HepG2 (cell line): Measurements from ENCODE around the gene FN1. TPM values are rescaled to one million over a fixed set of nuclear protein-coding genes. Genes with fewer than 3 reads are reported as not detected.

ENCODE experiments used
- AGO2 ChIP-seq: fragments of 200-400 bp; formaldehyde crosslinking; optimal IDR thresholded peaks from 2 replicates; pipeline ENCODE3; 2017; ENCODE audit warnings: mild to moderate bottlenecking, low read depth, low read length, moderate library complexity
- BORCS8-MEF2B ChIP-seq: sonication (generic); formaldehyde crosslinking; IDR thresholded peaks from 2 replicates; pipeline ENCODE4 v1.8.0; 2022; ENCODE audit warnings: mild to moderate bottlenecking, missing genetic modification reagents
- CEBPG ChIP-seq: IDR thresholded peaks from 2 replicates; pipeline ENCODE4 v1.6.1; 2016
- CHD4 ChIP-seq: fragments of 200-600 bp; sonication (generic); IDR thresholded peaks from 2 replicates; pipeline ENCODE4 v1.7.0; 2017; ENCODE audit warnings: mild to moderate bottlenecking, low read length, borderline replicate concordance
- CREB1 ChIP-seq, 2 experiments: fragments of 450-650 bp in 1 of 2; IDR thresholded peaks; 2 replicates each; pipeline ENCODE4 v1.6.1; 2016 to 2017; ENCODE audit warnings: control low read depth in 1 of 2, mild to moderate bottlenecking in 1 of 2, missing compliant biosample characterization in 1 of 2, missing genetic modification characterization in 1 of 2
- E2F1 ChIP-seq: sonication (generic); formaldehyde crosslinking; IDR thresholded peaks from 2 replicates; pipeline ENCODE4 v1.5.0; 2020; ENCODE audit warnings: missing genetic modification reagents
- HNRNPK ChIP-seq: fragments of 200-400 bp; formaldehyde crosslinking; IDR thresholded peaks from 2 replicates; pipeline ENCODE4 v1.6.1; 2018; ENCODE audit warnings: low read length, low read depth, moderate library complexity, mild to moderate bottlenecking; ENCODE audit not compliant: poor library complexity, severe bottlenecking
- HNRNPUL1 ChIP-seq: fragments of 200-400 bp; formaldehyde crosslinking; IDR thresholded peaks from 2 replicates; pipeline ENCODE4 v1.6.1; 2017; ENCODE audit warnings: low read depth, mild to moderate bottlenecking, low read length, moderate library complexity
- JUNB ChIP-seq: sonication (generic); formaldehyde crosslinking; IDR thresholded peaks from 2 replicates; pipeline ENCODE4 v1.8.0; 2022; ENCODE audit warnings: missing genetic modification reagents, mild to moderate bottlenecking, borderline replicate concordance
- POLR2AphosphoS5 ChIP-seq: IDR thresholded peaks from 2 replicates; pipeline ENCODE4 v1.6.1; 2012; ENCODE audit warnings: low read depth, low read length
- RBM22 ChIP-seq: fragments of 200-400 bp; formaldehyde crosslinking; optimal IDR thresholded peaks from 2 replicates; pipeline ENCODE3; 2017; ENCODE audit warnings: mild to moderate bottlenecking, low read length, moderate library complexity
- THAP8 ChIP-seq: sonication (generic); formaldehyde crosslinking; IDR thresholded peaks from 2 replicates; pipeline ENCODE4 v1.5.1; 2020; ENCODE audit warnings: missing genetic modification reagents, mild to moderate bottlenecking, borderline replicate concordance
- ZNF251 ChIP-seq: sonication (generic); formaldehyde crosslinking; IDR thresholded peaks from 2 replicates; pipeline ENCODE4 v1.9.0; 2021; ENCODE audit warnings: mild to moderate bottlenecking, missing genetic modification reagents
- ZNF282 ChIP-seq: fragments of 450-650 bp; IDR thresholded peaks from 2 replicates; pipeline ENCODE4 v1.6.1; 2018; ENCODE audit not compliant: partially characterized antibody
- ZNF691 ChIP-seq: sonication (generic); formaldehyde crosslinking; IDR thresholded peaks from 2 replicates; pipeline ENCODE4 v1.4.0; 2020; ENCODE audit warnings: missing genetic modification reagents, low read depth, mild to moderate bottlenecking, borderline replicate concordance
- ZNF878 ChIP-seq: sonication (generic); formaldehyde crosslinking; IDR thresholded peaks from 2 replicates; pipeline ENCODE4 v1.8.1; 2023; ENCODE audit warnings: mild to moderate bottlenecking, missing genetic modification reagents, moderate library complexity
- ZSCAN20 ChIP-seq: sonication (generic); formaldehyde crosslinking; IDR thresholded peaks from 2 replicates; pipeline ENCODE4 v1.4.0; 2020; ENCODE audit warnings: missing genetic modification reagents, mild to moderate bottlenecking, borderline replicate concordance
- ZSCAN30 ChIP-seq: sonication (generic); formaldehyde crosslinking; IDR thresholded peaks from 2 replicates; pipeline ENCODE4 v1.5.0; 2020; ENCODE audit warnings: mild to moderate bottlenecking, missing genetic modification reagents
- polyA plus RNA-seq, 8 experiments: library from polyadenylated mRNA; depleted of rRNA in 3 of 8; stranded (reverse) in 7 of 8; unstranded in 1 of 8; fragments of >200 nt; fragmentation: Illumina TruSeq in 4 of 8; extraction: Trizol in 4 of 8; gene quantifications; 2 replicates each; pipeline versions ENCODE4 v1.2.1 to v1.2.3, GENCODE V29; 2011 to 2016; ENCODE audit warnings: low read depth in 4 of 8, missing spikeins in 1 of 8, mixed read lengths in 1 of 8; ENCODE audit not compliant: insufficient read depth in 1 of 8
- total RNA-seq, 5 experiments: library from RNA; depleted of rRNA; stranded (reverse); fragments of >200 nt; fragmentation: Illumina TruSeq; extraction: Trizol; gene quantifications; 2 replicates each; pipeline ENCODE4 v1.2.3, GENCODE V29; 2016; ENCODE audit warnings: low read depth in 1 of 5
- TF ChIP-seq, protein P1 (sequence below): sonication (generic); formaldehyde crosslinking; IDR thresholded peaks from 2 replicates; pipeline ENCODE4 v1.8.1; 2023; ENCODE audit warnings: mild to moderate bottlenecking, moderate library complexity, missing genetic modification reagents
- TF ChIP-seq, protein P2 (sequence below): IDR thresholded peaks from 2 replicates; pipeline ENCODE4 v1.6.1; 2016; ENCODE audit warnings: low read depth, missing genetic modification reagents, missing compliant biosample characterization
- TF ChIP-seq, protein P3 (sequence below): sonication (generic); formaldehyde crosslinking; IDR thresholded peaks from 2 replicates; pipeline ENCODE4 v1.8.1; 2023; ENCODE audit warnings: missing genetic modification reagents, mild to moderate bottlenecking, borderline replicate concordance

The FN1 gene
- total and polyA plus RNA-seq, 2 of the 13 experiments (the other 11 are each of a cell fraction or from before 2014, with no cell fraction given), result 1,847 to 6,471 TPM

DNA sequence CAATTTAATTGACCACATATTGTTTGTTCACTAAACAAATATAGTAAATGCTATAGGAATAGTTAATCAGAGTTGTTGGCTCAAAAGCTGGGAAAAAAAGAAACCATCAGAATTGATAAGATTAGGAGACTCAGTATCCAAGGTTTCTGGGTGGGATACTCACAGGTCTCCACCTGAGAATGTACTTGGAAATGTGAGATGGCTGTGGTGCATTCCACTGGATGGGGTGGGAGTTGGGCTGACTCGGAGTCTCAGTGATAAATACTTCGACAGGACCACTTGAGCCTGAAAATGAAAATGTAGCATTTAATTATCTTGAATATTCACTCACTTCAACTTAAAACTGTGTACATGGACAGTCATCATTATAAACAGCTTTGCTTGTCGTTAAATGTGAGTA, 21.2 kb downstream of the FN1 start (continued):
- TF ChIP-seq CREB1 (IDR thresholded peaks at IDR 0.05) (no peak), CREB1 (CRISPR knock-in tag; IDR thresholded peaks at IDR 0.05) (0 out of 2 replicates have a peak, but pooled peaks have one; percentile 8), THAP8 (CRISPR knock-in tag) (no peak), ZSCAN30 (CRISPR knock-in tag) (no peak), POLR2AphosphoS5 (peak; percentile 47; the same call in 1 of the 2 replicates), BORCS8-MEF2B (CRISPR knock-in tag) (no peak), HNRNPUL1 (no peak), ZSCAN20 (no peak), ZNF878 (CRISPR knock-in tag) (peak; percentile 58; the same call in 1 of the 2 replicates), E2F1 (CRISPR knock-in tag) (no peak), CEBPG (no peak), JUNB (CRISPR knock-in tag) (no peak), ZNF282 (no peak), RBM22 (peak; percentile 99), ZNF691 (no peak), AGO2 (peak; percentile 33), CHD4 (no peak), ZNF251 (CRISPR knock-in tag) (no peak), HNRNPK (no peak)
- TF ChIP-seq, protein P1, sequence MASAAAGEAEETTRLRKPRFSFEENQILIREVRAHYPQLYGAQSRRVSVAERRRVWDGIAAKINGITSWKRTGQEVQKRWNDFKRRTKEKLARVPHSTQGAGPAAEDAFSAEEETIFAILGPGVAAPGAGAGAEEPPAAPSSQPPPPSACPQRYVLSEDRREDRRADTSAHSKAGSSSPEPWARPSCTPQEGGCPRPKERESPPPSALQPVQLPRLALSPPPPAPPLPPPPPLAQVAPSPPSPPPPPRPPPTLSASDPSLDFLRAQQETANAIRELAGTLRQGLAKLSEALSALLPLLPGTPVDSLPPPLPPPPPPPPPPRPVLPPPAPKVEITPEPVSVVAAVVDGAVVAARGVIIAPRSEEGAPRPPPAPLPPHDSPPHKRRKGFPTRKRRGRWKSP (CRISPR knock-in tag), result 0 out of 2 replicates have a peak, but pooled peaks have one; percentile 30
- TF ChIP-seq, protein P2, sequence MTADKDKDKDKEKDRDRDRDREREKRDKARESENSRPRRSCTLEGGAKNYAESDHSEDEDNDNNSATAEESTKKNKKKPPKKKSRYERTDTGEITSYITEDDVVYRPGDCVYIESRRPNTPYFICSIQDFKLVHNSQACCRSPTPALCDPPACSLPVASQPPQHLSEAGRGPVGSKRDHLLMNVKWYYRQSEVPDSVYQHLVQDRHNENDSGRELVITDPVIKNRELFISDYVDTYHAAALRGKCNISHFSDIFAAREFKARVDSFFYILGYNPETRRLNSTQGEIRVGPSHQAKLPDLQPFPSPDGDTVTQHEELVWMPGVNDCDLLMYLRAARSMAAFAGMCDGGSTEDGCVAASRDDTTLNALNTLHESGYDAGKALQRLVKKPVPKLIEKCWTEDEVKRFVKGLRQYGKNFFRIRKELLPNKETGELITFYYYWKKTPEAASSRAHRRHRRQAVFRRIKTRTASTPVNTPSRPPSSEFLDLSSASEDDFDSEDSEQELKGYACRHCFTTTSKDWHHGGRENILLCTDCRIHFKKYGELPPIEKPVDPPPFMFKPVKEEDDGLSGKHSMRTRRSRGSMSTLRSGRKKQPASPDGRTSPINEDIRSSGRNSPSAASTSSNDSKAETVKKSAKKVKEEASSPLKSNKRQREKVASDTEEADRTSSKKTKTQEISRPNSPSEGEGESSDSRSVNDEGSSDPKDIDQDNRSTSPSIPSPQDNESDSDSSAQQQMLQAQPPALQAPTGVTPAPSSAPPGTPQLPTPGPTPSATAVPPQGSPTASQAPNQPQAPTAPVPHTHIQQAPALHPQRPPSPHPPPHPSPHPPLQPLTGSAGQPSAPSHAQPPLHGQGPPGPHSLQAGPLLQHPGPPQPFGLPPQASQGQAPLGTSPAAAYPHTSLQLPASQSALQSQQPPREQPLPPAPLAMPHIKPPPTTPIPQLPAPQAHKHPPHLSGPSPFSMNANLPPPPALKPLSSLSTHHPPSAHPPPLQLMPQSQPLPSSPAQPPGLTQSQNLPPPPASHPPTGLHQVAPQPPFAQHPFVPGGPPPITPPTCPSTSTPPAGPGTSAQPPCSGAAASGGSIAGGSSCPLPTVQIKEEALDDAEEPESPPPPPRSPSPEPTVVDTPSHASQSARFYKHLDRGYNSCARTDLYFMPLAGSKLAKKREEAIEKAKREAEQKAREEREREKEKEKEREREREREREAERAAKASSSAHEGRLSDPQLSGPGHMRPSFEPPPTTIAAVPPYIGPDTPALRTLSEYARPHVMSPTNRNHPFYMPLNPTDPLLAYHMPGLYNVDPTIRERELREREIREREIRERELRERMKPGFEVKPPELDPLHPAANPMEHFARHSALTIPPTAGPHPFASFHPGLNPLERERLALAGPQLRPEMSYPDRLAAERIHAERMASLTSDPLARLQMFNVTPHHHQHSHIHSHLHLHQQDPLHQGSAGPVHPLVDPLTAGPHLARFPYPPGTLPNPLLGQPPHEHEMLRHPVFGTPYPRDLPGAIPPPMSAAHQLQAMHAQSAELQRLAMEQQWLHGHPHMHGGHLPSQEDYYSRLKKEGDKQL (CRISPR knock-in tag), result no peak
- TF ChIP-seq, protein P3, sequence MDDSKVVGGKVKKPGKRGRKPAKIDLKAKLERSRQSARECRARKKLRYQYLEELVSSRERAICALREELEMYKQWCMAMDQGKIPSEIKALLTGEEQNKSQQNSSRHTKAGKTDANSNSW (CRISPR knock-in tag), result no peak
